ENCODE measurements around the gene SAMD4A.

The SAMD4A gene

DNA sequence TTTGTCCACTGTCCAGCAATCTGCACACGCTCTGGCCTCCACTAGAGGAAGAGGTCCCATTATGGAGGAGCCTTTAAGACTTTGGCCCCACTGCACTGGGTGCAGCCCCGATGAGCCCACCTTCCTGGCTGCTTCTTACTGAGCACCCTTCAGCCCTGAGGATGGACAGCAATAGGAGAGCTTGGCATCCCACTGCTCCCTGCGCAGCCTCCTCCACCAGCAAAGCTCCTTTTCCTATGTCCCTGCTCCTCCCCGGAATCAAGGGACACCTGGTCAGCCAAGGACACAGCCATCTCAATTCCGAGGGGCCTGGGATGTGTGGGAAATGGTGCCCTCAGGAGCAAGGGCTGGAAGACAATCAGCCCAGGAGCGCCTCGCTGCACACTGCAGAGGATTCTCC lies 241.0 kb downstream of the SAMD4A start:
- DNase-seq: no peak

DNA sequence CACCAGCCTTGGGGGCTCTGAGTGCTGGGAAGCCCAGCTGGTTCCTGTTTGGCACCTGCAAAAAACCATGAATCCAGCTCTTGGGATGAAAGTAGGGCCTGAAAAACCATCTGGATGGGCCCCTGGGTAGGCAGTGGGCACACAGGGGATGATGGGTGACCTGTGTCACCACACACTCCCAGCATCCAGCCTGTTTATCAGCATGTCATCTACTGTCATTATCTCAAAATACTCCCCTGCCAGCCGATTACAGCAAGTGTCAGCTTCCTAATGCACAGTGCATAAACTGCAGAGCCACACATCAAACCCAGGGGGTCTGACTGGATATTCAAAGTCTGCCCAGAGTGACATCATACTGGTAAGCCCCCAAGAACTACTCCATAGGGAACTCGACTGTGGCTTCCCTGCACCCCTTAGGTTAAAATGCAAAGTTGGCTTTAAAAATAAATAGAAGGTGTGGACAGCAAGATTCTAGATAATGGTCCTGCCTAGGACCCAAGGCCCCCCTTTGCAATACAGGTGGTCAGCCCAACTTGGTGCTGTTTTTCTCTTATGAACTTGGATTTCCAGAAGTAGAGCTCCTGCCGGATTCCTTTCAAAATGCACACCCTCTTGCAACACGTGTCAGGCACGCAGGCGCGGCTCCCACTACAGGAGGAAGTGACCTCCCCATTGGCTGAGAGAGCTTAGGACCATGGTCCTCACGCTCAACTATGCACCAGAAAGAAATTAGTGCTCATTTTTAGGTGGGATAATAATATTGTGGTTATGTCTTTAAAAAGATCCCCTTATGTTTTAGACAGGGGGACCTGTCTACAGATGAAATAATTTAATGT lies 241.6 kb downstream of the SAMD4A start:
- DNase-seq: no peak

DNA sequence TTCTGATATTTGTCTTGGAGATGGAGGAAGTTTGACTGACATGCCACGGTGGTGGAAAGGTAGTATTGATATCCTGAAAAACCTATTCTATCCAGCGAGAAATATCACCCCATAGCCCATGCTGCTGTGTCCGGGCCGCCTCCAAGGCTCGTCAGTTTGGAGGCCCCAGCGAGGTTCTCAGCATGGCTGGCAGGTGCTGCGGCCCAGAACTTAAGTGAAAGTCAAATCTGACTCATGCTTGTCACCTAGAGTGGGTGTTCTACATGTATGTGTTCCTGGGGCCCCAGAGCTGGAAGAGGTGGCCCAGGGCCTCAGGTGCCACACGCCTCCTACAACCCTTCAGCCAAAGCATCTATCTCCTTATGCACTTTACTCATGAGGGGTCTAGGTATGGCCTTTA lies 242.8 kb downstream of the SAMD4A start:
- DNase-seq: no peak

GRCh38 chr14:54812617-54813016 lies 245.7 kb downstream of the SAMD4A start:
- DNase-seq: no peak

DNA sequence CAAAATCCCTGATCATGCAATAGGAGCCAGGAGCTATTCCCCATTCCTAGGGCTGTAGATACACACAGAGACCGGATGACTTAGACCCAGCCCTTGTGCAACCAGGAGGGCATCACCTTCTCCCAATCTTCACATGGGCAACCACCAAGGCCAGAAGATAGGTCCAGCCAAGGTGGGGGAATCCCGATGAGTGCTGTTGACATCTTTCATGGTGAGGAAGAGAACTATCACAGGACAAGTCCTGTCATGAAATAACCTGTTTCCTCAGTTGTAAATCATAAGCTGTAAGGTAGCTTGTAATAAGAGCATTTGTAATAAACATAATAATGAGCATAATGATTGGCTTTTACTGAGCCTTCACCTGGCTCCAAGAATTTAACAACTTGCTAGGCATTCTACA lies 246.2 kb downstream of the SAMD4A start:
- no peak for DNase-seq

DNA sequence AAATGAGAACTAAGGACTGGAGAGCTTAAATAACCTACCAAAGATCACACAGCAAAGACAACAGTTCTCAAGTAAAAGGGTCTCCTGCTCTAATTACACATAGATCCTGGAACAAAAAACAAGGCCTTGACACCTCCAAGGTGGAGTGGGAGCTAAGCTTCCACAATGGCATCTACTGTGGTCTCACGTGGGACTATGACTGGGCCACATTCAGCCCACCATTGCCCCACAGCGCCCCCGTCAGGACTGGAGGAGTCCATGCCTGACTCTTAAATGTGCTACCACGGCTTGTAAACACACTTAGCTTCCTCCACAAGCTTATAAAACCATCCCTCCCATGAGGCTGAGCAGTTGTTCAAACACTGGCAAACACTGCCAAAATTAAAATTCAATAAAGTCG lies 247.1 kb downstream of the SAMD4A start:
- peak; percentile 42 to 47 for DNase-seq

DNA sequence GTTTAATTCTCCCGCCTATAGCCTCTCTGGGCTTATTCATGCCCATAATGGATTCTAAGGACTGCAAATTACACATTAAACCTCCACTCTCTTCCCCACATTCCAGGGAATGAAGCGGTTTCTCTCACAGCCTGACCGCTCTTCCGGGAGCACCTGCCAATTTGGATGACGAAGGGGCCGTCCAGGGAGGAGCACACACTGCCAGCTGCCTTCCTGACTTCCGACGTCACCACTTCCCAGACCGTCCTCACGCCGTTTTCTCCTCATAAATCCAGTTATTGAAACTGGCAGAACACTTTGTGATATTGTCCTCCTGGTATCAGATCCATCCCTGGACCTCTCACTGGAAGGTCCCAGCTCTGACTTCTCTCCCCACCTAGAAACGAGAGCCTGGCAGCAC lies 248.1 kb downstream of the SAMD4A start:
- DNase-seq: peak; percentile 51 to 77

DNA sequence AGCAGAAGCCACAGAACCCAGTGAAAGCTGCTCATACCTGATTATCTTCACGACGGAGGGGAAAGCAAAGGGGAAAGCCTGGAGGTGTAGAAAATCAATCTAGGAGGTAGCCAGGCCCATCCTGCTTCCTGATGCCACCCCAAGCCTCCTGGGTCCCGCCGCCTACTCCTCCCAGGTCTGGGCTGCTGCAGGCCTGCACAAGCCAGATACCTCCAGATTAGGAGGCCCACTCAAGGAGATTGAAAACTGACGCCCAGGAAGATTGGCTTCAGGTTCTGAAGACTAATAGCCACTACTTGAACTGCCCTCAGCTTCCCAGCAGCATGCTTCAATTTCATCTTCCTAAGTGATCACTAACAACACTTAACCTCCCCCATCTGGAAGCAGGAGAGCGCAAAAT lies 248.6 kb downstream of the SAMD4A start:
- no peak for DNase-seq

DNA sequence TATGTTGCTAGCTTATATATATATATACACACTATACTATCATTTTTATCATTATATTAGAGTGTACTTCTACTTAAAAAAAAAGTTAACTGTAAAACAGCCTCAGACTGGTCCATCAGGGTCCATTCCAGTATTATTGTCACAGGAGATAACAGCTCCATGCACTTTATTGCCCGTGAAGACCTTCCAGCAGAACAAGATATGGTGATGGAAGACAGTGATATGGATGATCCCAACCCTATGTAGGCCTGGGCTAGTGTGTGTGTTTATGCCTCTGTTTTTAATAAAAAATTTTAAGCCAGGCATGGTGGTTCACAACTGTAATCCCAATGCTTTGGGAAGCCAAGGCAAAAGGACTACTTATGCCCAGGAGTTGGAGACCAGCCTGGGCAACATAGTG lies 249.5 kb downstream of the SAMD4A start:
- DNase-seq: no peak

DNA sequence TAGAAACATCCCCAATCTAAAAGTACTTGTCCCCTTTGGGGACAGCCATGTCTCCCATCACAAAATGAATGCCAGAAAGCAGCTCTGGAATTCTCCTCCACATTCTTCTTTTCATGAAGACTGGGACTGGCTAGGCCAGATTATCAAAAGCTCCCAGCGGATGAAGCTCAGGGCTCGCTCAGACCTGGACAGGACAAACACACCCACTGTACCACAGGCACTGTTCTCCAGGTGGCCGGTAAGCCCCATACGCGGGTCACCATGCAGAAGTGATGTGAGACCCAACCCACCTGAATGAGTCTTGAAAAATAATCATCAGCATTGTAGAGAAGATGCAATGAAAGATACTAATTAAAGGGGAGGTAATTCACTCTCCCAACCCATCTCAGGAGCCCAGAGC lies 250.6 kb downstream of the SAMD4A start:
- no peak for DNase-seq

- no peak for DNase-seq
Measured at GRCh38 chr14:54818201-54819133, 251.5 kb downstream of the SAMD4A start.

DNA sequence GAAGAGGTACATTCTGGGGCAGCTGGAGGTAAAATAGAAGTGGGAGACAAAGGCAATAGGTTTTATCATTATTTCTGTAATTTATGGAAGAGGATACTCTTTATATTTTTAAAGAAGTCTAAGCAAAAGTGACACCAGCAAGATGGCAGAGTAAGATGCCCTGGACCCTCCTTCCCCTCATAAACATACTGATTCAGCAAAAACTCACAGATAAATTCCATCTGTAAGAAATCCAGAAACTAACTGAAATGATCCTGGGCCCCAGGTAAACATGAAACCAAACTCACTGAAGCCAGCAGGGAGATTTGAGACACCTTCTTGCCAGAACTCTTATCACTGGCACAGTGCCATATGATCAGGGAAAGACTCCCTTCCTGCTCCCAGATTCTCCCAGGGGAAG lies 255.8 kb downstream of the SAMD4A start:
- DNase-seq: no peak

DNA sequence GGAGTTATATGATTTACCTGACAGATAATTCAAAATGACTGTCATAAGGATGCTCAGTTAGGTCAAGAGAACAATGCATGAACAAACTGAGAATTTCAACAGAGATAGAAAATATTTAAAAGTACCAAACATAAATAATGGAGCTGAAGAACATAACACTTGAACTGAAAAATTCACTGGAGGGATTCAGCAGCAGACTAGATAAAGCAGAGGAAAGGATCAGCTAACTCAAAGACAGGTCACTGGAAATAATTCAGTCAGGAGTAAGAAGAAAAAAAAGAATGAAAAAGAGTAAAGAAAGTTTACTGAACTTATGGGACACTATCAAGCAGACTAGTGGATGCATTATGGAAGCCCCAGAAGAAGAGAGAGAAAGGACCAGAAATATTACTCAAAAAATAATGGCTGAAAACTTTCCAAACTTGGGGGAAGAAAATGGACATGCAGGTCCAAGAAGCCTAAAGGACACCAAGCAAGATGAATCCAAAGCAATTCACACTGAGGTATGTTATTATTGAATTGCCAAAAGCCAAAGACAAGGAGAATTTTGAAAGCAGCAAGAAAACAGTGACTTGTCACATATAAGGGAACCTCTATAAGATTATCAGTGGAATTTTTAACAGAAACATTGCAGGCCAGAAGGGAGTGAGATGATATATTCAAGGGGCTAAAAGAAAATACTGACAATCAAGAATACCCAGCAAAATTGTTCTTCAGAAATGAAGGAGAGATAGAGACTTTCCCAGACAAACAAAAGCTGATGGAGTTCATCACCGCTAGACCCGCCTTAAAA lies 257.0 kb downstream of the SAMD4A start:
- no peak for DNase-seq

DNA sequence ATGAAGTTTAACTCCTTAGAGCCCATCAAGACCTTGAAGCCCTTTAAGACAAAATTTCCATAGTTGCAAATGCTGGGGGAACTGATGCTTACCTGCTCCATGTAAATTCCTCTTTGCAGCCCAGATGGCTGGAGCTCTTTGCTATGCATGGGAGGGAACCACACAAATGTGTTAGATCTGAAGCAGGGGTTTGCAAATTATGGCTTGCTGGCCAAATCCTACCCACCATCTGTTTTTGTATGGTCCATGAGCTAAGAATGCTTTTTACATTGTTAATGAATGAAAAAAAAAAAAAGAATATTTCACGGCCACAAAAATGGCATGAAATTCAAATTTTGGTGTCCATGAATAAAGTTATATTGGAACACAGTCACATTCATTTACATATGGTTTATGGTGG lies 261.1 kb downstream of the SAMD4A start:
- DNase-seq: no peak

DNA sequence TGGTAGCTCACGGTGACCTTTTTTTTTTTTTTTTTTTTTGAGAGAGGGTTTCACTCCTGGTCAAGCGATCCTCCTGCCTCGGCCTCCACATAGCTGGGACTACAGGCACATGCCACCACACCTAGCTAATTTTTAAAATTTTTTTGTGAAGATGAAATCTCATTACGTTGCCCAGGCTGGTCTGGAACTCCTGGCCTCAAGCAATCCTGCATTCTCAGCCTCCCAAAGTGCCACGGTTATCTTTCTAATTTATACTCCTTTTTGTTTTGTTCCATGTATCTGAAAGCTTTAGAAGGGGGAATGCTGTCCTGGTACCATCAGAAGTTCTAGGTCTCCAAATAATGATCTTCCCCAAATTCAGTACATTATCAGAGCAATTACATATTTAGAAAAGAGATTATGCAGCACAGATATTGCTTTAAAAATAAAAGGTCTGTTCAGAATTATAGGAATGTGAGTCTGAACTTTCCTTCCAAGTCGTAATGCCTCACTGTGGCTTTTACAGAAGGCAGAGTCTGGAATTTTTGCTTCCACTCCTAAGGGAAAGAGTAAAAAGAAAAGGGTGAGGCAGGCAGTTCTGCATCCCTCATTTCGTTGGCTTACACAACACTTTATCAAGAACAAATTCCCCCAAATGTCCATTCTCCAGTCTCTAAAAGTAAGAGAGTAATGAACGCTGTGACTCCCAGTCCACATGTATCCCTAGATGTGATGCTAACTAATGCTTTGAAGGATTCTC lies 262.7 kb downstream of the SAMD4A start:
- no peak for DNase-seq

GRCh38 chr14:54830650-54831049 lies 263.7 kb downstream of the SAMD4A start:
- no peak for DNase-seq

GRCh38 chr14:54834081-54834480 lies 267.2 kb downstream of the SAMD4A start:
- DNase-seq: no peak

DNA sequence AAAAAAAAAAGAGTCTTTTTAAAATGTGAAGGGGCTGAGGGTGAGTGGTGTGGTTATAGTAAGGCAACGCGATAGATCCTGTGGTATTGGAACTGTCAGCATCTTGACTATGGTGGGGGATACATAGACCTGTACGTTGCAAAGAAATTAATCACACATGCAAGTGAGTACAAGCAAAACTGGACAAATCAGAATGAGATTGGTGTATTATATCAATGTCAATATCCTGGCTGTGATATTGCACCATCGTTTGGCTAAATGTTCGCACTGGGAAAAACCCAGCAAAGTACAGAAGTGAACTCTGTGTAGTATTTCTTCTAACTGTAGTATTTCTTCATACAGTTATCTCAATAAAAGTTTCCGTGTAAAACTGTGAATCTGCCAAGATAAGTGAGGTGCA lies 267.8 kb downstream of the SAMD4A start:
- DNase-seq: no peak

DNA sequence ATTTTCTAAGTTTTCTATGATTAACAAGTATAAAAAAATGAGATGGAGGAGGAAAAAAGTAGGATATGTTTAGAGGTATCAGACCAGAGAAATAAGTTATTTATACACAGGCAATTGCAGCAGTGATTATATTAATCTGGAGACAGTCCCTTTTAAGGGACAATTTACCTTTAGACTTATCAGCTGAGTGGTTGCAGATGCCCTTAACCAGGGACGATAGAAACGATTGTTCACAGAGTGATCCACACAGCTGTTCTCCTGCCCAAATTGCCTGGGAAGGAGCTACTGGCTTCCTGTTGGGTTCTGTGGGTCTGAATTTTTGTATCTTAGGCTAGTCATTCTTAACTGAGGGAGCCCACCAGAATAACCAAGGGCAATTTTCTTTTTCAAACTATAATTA lies 269.3 kb downstream of the SAMD4A start:
- DNase-seq: no peak

- no peak for DNase-seq
Measured at GRCh38 chr14:54837508-54838149, 270.7 kb downstream of the SAMD4A start.

- DNase-seq: no peak
Measured at GRCh38 chr14:54838931-54839512, 272.1 kb downstream of the SAMD4A start.

GRCh38 chr14:54839701-54840119 lies 272.8 kb downstream of the SAMD4A start:
- no peak for DNase-seq

All from SHP77 (cell line).